OCI-M1 (cell line): Measurements from ENCODE around the gene VIPR1.
"Not testable (repeated sequence)": the region's sequence is repeated elsewhere in the genome, so short reads cannot be mapped to it uniquely, and the experiment has no call there.

Experiments
- DNase-seq: peaks from one replicate; lab custom pipeline; 2025; lab: John Stamatoyannopoulos, UW

The VIPR1 gene

DNA sequence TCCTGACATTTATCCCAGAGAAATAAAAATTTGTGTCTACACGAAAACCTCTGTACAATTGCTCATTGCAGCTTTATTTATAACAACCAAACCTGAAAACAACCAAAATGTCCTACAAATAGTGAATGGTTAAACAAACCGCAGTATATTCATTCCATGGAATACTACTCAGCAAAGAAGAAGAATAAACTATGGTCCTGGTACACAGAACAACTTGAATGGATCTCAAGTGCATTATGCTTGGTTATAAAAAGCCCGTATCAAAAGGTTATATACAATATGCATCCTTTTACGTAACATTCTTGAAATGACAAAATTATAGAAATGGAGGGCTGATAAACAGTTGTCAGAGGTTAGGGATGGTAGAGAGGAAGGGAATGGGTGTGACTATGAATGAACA, 75.6 kb downstream of the VIPR1 start:
- no peak for DNase-seq

DNA sequence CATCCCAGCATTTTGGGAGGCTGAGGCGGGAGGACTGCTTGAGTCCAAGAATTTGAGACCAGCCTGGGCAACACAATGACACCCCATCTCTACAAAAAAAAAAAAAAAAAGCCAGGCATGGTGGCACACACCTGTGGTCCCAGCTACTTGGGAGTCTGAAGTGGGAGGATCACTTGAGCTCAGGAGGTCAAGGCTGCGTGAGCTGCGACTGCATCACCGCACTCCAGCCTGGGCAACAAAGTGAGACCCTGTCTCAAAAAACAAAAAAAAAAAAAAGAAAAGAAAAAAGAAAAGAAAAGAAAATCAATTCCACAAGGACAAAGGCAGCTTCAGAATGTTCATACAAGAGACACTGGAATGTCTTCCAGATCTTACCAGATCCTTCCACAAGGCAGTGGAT, 76.9 kb downstream of the VIPR1 start:
- DNase-seq = not testable (repeated sequence)

DNA sequence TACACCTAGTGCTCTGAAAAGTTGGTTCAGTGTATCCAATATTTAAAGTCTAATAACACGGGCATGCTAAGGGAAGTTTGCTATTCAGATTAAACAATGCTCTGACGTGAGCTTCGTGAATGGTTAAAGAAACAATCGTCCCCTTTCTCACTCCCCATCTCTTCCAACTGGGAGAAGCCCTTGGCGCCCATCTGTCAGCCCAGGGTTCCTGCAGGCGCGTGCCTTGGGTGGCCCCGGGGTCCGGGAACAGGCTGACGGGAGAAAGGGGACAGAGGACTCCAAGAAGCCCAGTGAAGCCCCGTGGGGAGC, 78.9 kb downstream of the VIPR1 start:
- DNase-seq = no peak

DNA sequence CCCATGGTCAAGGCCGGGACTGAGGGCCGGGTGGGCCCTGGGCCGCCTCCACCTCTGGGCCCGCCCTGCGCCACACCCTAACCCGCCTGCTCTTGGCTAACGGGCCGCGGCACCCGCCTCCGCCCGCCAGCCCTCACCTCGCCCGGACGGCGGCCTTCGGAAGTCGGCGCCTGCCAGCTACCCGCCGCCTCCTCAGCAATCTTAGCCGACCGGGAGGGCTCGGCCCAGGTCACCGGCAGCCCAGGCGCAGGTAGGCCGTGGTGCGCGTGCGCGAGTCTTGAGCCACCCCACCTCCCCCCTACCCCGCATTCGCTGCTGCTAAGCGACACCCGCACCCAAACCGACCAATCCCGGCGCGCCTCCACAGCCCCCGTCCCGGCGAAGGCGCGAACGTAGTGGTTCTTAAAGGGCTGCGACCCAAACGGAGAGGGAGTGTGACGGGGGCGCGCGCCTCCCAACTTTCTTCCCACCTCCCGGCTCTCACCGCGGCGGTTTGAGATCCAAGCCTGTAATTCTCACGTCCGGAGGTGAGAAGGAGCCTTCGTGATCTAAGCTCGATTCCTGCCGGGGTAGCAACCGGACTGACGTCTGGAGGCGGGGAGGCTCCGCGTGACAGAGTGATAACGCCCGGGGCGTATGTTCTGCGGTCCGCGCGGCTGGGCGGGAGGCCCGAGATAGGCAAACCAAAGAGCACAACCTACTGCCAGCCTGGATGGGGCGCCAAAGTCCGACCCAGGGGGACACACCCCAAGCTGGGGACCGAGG, 79.4 kb downstream of the VIPR1 start, which contains the start of gene SEC22C:
TSS of gene SEC22C (minus strand) at position 259 of the 765 bp plus-strand sequence. CDS start 12,921 bp downstream, outside the sequence.
- peak; percentile 99 for DNase-seq

- DNase-seq = peak; percentile 74
These were observed 80.1 kb downstream of the VIPR1 start for GRCh38 chr3:42582474-42583070.
